Esophagus muscularis mucosa (tissue), 4 donors: ENCODE results near the gene ZDHHC13.

ENCODE experiments used
- EP300 ChIP-seq: sonication (generic); formaldehyde crosslinking; IDR thresholded peaks from one replicate; pipeline ENCODE4 v1.6.1; 2017; ENCODE audit warnings: antibody characterized with exemption
- POLR2A ChIP-seq: fragments of 450-650 bp; IDR thresholded peaks from one replicate; pipeline ENCODE4 v1.6.1; 2017; ENCODE audit warnings: antibody characterized with exemption, moderate library complexity, mild to moderate bottlenecking, low read depth
- POLR2AphosphoS5 ChIP-seq, 2 donors: sonication (generic); formaldehyde crosslinking; IDR thresholded peaks; one replicate each; pipeline ENCODE4 v1.6.1; 2017; ENCODE audit warnings: antibody characterized with exemption in 2 of 2
- TF ChIP-seq, protein P1 (sequence below), 3 experiments: fragments of 200-600 bp in 2 of 3; fragments of 450-650 bp in 1 of 3; sonication (generic) in 2 of 3; IDR thresholded peaks; one replicate each; pipeline ENCODE4 v1.5.1; 2017 to 2019; ENCODE audit warnings: antibody characterized with exemption in 3 of 3, mild to moderate bottlenecking in 2 of 3, moderate library complexity in 1 of 3

- TF ChIP-seq, protein P1, sequence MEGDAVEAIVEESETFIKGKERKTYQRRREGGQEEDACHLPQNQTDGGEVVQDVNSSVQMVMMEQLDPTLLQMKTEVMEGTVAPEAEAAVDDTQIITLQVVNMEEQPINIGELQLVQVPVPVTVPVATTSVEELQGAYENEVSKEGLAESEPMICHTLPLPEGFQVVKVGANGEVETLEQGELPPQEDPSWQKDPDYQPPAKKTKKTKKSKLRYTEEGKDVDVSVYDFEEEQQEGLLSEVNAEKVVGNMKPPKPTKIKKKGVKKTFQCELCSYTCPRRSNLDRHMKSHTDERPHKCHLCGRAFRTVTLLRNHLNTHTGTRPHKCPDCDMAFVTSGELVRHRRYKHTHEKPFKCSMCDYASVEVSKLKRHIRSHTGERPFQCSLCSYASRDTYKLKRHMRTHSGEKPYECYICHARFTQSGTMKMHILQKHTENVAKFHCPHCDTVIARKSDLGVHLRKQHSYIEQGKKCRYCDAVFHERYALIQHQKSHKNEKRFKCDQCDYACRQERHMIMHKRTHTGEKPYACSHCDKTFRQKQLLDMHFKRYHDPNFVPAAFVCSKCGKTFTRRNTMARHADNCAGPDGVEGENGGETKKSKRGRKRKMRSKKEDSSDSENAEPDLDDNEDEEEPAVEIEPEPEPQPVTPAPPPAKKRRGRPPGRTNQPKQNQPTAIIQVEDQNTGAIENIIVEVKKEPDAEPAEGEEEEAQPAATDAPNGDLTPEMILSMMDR (IDR thresholded peaks at IDR 0.05), result no peak
- TF ChIP-seq POLR2A (no peak), EP300 (no peak), POLR2AphosphoS5 (IDR thresholded peaks at IDR 0.05) (no peak)
Measured at GRCh38 chr11:19134004-19134403, 17.0 kb downstream of the ZDHHC13 start.
